Measurements from ENCODE around the gene SPRR1A.

DNA sequence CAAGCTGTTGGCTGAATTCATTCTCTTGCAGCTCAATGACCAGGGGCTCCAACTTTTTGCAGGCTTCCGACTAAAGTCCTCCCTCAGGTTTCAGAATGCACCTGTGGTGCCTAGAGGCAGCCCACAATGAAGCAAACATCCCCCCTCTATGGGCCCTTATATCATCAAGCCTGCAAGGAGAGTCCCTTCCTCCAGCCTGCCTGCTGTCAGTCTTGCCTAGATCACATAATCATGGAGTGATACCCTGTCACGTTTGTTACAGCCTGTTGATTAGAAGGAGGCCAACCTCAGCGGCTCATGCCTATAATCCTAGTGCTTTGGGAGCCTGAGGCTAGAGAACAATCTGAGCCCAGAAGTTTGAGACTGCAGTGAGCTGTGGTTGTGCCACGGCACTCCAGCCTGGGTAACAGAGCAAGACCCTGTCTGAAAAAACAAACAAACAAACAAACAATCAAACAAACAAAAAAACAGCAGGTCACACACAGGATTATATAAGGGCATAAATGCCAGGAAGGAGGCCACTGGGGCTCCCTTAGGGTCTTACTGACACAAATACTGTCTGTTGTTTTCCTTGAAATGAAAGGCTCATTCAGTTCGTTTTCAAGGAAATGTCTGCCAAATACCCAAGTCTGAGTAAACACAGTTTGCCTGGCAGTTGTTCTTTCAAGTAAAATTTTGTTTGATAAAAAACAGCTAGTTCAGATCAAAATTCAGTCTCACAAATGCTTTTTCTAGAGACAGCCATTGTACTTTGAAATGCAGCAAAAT is 12.9 kb downstream of the SPRR1A start:
- TF ChIP-seq, protein P1, sequence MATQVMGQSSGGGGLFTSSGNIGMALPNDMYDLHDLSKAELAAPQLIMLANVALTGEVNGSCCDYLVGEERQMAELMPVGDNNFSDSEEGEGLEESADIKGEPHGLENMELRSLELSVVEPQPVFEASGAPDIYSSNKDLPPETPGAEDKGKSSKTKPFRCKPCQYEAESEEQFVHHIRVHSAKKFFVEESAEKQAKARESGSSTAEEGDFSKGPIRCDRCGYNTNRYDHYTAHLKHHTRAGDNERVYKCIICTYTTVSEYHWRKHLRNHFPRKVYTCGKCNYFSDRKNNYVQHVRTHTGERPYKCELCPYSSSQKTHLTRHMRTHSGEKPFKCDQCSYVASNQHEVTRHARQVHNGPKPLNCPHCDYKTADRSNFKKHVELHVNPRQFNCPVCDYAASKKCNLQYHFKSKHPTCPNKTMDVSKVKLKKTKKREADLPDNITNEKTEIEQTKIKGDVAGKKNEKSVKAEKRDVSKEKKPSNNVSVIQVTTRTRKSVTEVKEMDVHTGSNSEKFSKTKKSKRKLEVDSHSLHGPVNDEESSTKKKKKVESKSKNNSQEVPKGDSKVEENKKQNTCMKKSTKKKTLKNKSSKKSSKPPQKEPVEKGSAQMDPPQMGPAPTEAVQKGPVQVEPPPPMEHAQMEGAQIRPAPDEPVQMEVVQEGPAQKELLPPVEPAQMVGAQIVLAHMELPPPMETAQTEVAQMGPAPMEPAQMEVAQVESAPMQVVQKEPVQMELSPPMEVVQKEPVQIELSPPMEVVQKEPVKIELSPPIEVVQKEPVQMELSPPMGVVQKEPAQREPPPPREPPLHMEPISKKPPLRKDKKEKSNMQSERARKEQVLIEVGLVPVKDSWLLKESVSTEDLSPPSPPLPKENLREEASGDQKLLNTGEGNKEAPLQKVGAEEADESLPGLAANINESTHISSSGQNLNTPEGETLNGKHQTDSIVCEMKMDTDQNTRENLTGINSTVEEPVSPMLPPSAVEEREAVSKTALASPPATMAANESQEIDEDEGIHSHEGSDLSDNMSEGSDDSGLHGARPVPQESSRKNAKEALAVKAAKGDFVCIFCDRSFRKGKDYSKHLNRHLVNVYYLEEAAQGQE (IDR thresholded peaks at IDR 0.05; ENCODE audit: insufficient read depth in 1 of 2, low read depth in 2 of 2, low read length in 2 of 2), result no peak
- no peak for TF ChIP-seq SIN3A (IDR thresholded peaks at IDR 0.05; ENCODE audit: borderline replicate concordance, insufficient read depth, low read length)

All from PFSK-1 (cell line).